22Rv1 (cell line): ENCODE results near the gene SERGEF.

Experiments
- H3K27ac ChIP-seq: fragments of 450-650 bp; 2 replicates; pipeline ENCODE4 v1.5.1; 2017
- ZFX ChIP-seq: fragments of 450-650 bp; IDR thresholded peaks from 2 replicates; pipeline ENCODE4 v1.6.1; 2017; ENCODE audit warnings: antibody characterized with exemption, borderline replicate concordance
- TF ChIP-seq, protein P1 (sequence below): fragments of 450-650 bp; IDR thresholded peaks from 2 replicates; pipeline ENCODE4 v1.5.1; 2017; ENCODE audit warnings: mild to moderate bottlenecking

Gene SERGEF

DNA sequence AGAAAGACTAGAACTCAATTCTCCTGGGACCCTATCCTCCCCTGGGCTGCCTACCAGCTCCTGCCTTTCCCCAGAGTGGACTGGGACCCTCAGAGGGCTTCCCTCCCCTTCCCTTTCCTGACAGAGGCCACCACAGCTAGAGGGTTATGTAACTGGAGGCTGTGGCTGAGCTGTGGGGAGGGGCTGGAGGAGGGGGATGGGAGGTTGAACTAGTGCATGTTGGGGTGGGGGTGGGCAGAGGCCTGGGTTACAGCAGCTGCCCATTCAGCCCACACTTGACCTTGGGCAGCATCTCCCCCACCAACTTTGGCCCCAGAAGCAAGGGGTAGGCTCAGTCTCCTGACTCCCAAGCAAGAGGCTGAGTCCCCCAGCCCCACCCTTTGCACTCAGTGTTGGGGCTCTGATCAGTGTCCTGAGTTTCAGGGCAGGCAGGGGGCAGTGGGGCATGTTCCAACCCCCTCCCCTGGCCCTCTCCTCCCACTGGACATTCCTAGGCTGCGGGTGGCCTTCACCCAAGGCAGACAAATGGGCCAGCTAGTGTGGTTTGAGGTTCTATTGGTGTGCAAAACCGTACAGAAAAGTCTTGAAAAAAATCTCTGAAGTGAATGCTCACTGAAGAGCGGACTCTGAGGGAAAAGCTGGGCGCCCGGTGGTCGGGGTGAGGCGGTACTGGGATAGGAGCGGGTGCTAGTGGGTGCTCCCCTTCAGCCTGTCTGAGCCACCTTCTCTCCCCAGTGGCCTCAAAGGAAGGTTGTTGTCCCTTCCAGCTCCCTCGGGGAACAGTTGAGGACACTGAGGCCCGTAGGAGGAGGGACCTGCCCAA lies 274.5 kb downstream of the SERGEF start:
- TF ChIP-seq ZFX = no peak
- TF ChIP-seq, protein P1, sequence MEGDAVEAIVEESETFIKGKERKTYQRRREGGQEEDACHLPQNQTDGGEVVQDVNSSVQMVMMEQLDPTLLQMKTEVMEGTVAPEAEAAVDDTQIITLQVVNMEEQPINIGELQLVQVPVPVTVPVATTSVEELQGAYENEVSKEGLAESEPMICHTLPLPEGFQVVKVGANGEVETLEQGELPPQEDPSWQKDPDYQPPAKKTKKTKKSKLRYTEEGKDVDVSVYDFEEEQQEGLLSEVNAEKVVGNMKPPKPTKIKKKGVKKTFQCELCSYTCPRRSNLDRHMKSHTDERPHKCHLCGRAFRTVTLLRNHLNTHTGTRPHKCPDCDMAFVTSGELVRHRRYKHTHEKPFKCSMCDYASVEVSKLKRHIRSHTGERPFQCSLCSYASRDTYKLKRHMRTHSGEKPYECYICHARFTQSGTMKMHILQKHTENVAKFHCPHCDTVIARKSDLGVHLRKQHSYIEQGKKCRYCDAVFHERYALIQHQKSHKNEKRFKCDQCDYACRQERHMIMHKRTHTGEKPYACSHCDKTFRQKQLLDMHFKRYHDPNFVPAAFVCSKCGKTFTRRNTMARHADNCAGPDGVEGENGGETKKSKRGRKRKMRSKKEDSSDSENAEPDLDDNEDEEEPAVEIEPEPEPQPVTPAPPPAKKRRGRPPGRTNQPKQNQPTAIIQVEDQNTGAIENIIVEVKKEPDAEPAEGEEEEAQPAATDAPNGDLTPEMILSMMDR = no peak
- no peak overlapping the region for H3K27ac ChIP-seq
